ENCODE measurements around the gene UNC79. TPM values are rescaled to one million over a fixed set of nuclear protein-coding genes. Genes with fewer than 3 reads are reported as not detected.

UNC79 gene
- total RNA-seq, 4 donors from 2014 or later, result 0.08 to 0.29 (median 0.12) TPM

DNA sequence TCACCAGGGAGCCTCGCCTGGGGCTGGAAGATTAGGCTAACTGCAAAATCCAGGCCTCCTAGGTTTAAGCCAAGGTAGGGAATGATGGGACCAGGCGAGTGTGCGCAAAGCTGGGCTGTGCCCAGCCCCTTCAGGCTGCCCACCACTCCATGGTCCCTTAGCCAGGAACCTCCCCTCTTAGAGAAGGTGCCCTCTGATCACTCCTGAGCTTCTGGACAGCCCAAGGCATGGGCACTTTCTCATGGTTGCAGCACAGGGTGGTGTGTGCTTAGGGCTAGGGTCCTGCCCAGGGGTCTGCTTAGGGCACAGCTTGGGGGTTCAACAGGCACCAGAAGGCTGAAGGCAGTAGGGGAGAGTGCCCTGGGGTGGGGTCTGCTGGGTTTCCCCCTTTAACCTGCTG is 288.5 kb downstream of the UNC79 start:
- H3K27me3 ChIP-seq, result no peaks in the 10 kb centered on the region
- DNase-seq, result no peak
- WGBS, 2 donors, result 93% methylated on average over 3 of the region's 3 CpGs

DNA sequence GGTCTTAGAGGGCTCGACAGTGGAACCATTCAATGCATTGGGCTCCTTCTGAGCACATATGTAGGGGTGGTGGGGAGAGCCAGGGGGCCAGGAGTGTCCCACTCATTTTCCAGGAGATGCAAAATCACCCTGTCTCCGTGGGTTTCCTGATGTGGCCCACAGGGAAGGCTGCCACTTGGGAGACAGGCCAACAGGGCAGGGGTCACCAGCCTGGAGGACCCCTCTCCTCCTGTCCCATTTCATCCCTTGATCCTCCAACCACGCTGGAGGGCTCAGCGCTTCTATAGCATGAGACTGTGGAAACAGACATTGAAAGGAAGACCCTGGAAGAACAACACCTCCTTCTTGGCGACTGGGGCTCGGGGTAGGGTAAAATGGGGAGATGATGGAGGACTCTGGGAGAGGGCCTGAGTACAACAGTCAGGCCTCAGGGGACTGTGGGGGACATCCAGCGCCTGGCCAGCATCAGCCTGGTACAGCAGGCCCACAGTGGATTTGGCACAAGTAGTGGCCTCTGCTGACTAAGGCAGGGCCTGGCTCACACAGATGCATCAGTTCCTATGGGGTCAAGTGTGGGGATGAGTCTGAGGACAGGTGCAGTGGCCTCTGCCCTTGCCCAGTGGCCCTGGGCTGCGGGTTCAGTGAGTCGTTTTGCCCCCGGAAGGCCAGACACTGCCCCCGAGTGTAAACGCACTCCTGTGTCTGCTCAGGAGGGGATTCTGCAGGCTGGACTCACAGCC is 289.5 kb downstream of the UNC79 start:
- no peak overlapping the region for H3K27ac ChIP-seq
- no peaks in the 10 kb centered on the region for H3K36me3 ChIP-seq
- WGBS, 2 donors, result 82 to 84% methylated on average over 11 to 12 of the region's 12 CpGs
- H3K27me3 ChIP-seq, result no peaks in the 10 kb centered on the region
- no peak overlapping the region for H3K4me3 ChIP-seq (replicated peaks in 1 of 3)
- TF ChIP-seq, protein P1, sequence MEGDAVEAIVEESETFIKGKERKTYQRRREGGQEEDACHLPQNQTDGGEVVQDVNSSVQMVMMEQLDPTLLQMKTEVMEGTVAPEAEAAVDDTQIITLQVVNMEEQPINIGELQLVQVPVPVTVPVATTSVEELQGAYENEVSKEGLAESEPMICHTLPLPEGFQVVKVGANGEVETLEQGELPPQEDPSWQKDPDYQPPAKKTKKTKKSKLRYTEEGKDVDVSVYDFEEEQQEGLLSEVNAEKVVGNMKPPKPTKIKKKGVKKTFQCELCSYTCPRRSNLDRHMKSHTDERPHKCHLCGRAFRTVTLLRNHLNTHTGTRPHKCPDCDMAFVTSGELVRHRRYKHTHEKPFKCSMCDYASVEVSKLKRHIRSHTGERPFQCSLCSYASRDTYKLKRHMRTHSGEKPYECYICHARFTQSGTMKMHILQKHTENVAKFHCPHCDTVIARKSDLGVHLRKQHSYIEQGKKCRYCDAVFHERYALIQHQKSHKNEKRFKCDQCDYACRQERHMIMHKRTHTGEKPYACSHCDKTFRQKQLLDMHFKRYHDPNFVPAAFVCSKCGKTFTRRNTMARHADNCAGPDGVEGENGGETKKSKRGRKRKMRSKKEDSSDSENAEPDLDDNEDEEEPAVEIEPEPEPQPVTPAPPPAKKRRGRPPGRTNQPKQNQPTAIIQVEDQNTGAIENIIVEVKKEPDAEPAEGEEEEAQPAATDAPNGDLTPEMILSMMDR (IDR thresholded peaks at IDR 0.05), result no peak
- no peak for TF ChIP-seq POLR2A (IDR thresholded peaks at IDR 0.05)
- no peaks in the 10 kb centered on the region for H3K9me3 ChIP-seq
- intact Hi-C loops (cut with DNase I), result no loop called here
- no peak for DNase-seq
- H3K4me1 ChIP-seq, result peaks cover 1 to 3% of the 10 kb centered on the region in 2 donors

More for the DNA sequence above, 288.5 kb downstream of the UNC79 start:
- Histone ChIP-seq H3K4me3 (replicated peaks in 1 of 3) (no peak overlapping the region), H3K9me3 (no peaks in the 10 kb centered on the region), H3K36me3 (no peaks in the 10 kb centered on the region), H3K4me1 (peaks cover 4 to 8% of the 10 kb centered on the region in 2 donors), H3K27ac (no peak overlapping the region)
- TF ChIP-seq POLR2A (IDR thresholded peaks at IDR 0.05), result no peak
- TF ChIP-seq, protein P1 (IDR thresholded peaks at IDR 0.05), result no peak
- intact Hi-C loops (cut with DNase I), result no loop called here

DNA sequence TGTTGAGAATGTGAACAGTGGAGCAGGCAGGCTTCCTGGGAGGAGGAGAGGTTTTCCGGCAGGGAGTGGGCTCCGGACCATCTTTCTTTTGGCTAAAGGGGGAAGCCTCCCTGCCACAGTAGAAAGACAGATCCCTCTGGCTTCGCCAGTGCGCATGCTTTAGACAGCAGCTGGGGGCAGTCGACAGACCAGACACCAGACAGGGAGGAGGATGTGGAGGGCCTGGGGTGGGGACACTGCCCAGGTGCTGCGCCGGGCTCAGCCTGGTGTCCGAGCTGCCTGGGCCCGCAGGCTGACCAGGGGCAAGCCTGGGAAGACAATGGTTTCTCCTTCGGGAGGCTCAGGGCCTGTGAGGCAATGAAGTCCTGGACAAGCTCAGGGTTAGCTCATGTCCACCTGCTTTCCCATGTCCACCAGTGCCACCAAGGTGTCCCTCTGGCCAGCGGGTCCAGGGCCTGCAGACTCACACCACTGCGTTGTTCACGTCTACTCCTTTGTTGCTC is 290.3 kb downstream of the UNC79 start:
- Histone ChIP-seq H3K4me3 (replicated peaks in 1 of 3) (no peak overlapping the region), H3K27ac (no peak overlapping the region), H3K9me3 (no peaks in the 10 kb centered on the region), H3K27me3 (no peaks in the 10 kb centered on the region), H3K36me3 (no peaks in the 10 kb centered on the region), H3K4me1 (no peaks in the 10 kb centered on the region)
- no peak for DNase-seq
- intact Hi-C loops (cut with DNase I), result no loop called here
- TF ChIP-seq, protein P1 (IDR thresholded peaks at IDR 0.05), result no peak
- TF ChIP-seq POLR2A (IDR thresholded peaks at IDR 0.05), result no peak
- WGBS, 2 donors, result 92 to 96% methylated on average over 7 to 13 of the region's 13 CpGs

DNA sequence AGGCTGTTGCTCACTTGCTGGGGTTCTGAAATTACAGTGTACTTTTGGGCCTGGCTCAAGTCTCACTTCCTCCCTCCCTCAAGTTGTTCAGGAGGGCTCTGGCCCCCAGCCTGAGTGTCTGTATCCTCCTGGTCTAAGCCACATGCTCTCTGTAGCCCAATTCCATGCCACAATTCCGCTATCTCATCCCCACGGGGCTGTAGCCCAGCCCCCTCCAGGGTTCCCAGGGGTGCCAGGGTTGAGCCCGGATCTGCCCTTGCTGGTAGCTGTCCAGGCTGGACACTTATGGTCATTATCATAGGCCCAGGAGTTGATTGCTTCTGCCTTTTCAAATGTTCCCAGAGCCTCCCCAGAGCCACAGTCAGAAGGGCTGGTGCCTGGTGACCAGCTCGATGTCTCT is 292.3 kb downstream of the UNC79 start:
- TF ChIP-seq, protein P1 (IDR thresholded peaks at IDR 0.05), result no peak
- no peak for TF ChIP-seq POLR2A (IDR thresholded peaks at IDR 0.05)
- Histone ChIP-seq H3K4me3 (replicated peaks in 1 of 3) (no peak overlapping the region), H3K4me1 (no peaks in the 10 kb centered on the region), H3K36me3 (no peaks in the 10 kb centered on the region), H3K27ac (no peak overlapping the region), H3K27me3 (no peaks in the 10 kb centered on the region), H3K9me3 (no peaks in the 10 kb centered on the region)
- intact Hi-C loops (cut with DNase I), result no loop called here
- no peak for DNase-seq
- 69 to 80% methylated on average over 4 of the region's 4 CpGs for WGBS, 2 donors

DNA sequence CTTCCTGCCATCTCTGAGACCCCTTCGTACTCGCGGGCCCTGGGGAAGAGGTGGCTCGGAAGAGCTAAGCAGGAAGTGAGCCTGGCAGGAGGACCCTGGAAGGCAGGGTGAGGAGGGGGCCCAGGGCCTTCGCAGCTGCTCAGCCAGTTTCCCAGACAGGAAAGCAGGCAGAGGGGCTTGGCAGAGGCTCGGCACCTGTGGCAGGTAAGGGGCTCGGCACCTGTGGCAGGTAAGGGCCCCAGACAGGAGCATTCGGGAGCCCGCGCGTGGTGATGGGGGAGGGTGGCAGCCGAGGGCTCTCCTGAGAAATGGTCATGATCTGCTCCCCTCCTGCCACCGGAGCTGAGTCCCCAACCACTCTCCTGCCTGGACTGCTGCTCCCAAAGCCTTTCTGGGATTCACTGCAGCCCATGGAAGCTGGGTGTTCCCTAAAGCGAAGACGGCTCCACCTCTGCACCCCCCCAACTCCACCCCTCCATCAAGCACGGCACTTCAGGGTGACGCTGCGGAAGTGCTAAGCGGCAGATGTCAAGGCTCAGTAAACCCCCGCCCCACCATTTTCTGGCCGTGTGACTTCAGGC is 294.4 kb downstream of the UNC79 start:
- H3K4me1 ChIP-seq, result no peaks in the 10 kb centered on the region
- no peaks in the 10 kb centered on the region for H3K27me3 ChIP-seq
- 82 to 84% methylated on average over 17 to 21 of the region's 21 CpGs for WGBS, 2 donors
- intact Hi-C loops (cut with DNase I), result no loop called here
- H3K27ac ChIP-seq, result no peak overlapping the region
- no peaks in the 10 kb centered on the region for H3K36me3 ChIP-seq
- H3K9me3 ChIP-seq, result no peaks in the 10 kb centered on the region
- H3K4me3 ChIP-seq (replicated peaks in 1 of 3), result no peak overlapping the region
- TF ChIP-seq, protein P1 (IDR thresholded peaks at IDR 0.05), result no peak
- no peak for TF ChIP-seq POLR2A (IDR thresholded peaks at IDR 0.05)
- no peak for DNase-seq

Measured in thyroid gland (tissue), 4 donors.